RCC 7860 (cell line): ENCODE measurements around the gene CCDC179.

ENCODE experiments used
- DNase-seq: peaks from one replicate; pipeline ENCODE4 v3.0.0-alpha.2; 2015; ENCODE audit warnings: low spot score
- FAIRE-seq: peaks from 2 replicates; lab custom pipeline; 2012; peaks lifted over from hg19 to GRCh38; lab: Jason Lieb, UNC

The CCDC179 gene

GRCh38 chr11:22808571-22809197 is 51.6 kb downstream of the CCDC179 start:
- DNase-seq (no peak), FAIRE-seq (no peak)

DNA sequence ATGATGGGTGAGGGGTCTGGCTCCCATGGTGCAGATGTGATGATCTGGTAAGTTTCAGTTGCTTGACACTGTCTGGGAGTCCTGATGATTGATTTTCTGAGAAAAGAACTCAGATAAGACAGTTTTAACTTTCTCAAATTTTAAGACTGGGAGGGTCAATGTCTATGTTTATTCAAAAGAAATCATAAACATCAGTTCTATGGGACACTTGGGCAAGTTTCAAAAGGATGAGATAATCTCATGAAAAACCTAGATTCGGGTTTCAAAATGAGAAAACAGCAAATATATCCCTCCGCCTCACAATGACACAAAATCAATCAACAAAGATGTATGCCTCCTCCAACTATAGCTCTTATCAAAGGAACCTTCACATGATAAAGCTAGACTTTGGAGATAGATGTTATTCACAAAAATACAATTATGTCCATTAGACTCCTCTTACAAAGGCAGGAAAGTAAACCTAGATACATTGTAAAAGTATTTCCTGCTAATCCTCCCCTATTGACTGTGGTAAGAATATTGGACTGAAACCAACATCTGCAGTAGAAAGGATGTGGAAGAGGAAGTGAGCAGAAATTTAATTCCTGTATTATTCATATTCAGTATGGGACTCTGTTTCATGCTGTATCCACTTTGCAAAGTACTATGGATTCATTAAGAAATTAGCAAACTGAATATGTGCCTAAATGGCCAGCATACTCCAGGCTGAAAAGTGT is 52.3 kb downstream of the CCDC179 start:
- DNase-seq (no peak), FAIRE-seq (no peak)

DNA sequence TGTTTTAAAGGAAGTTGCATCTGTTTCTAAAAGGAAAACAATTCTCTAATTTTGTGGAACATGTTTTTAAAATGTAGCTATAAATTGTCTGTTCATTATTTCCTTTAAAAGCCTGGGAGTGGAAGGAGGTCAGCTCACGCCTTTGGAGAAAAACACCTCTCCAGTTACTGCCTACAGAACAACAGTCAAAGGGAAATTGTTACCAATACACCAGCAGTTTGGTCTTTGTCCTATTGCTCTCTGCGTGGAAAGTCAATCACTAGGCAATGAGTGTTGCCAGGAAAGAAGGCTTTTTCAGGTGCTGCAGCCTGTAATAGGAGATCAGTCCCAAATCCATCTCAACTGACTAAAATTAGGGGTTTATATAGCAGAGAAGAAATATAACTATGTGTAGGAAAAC is 52.9 kb downstream of the CCDC179 start:
- DNase-seq: no peak
- no peak for FAIRE-seq

GRCh38 chr11:22802861-22803260 is 57.4 kb downstream of the CCDC179 start:
- FAIRE-seq: no peak
- DNase-seq: no peak

DNA sequence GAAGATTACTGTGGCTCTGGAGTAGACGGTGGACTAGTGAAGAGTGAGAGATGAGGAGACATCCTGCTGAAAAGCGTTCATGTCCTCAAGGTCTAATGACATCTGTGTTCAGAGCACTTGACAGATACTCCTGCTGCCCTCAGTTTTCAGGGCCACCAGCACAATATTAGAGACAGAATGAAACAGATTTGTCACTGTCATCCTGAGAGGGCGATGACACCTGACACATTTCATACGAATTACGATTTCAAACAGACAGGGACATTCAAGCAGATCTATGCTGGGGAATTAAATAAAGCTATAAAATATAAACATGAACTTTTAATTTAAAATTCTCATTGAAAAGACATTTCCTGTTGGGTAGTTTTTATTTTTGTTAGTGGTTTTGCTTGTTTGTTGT is 59.8 kb downstream of the CCDC179 start:
- DNase-seq (no peak), FAIRE-seq (no peak)

GRCh38 chr11:22798901-22799300 is 61.4 kb downstream of the CCDC179 start:
- FAIRE-seq (no peak), DNase-seq (no peak)

GRCh38 chr11:22797047-22797446 is 63.2 kb downstream of the CCDC179 start:
- DNase-seq (no peak), FAIRE-seq (no peak)
